ENCODE results near the gene CPNE4. TPM values are rescaled to one million over a fixed set of nuclear protein-coding genes. Genes with fewer than 3 reads are reported as not detected.

CPNE4 gene
- total and polyA plus RNA-seq, 10 donors = 0.03 to 3.1 (median 0.91) TPM; not detected in 2

GRCh38 chr3:131835906-131836305, 198.9 kb downstream of the CPNE4 start:
- no peaks in the 10 kb centered on the region for H3K4me1 ChIP-seq
- TF ChIP-seq POLR2AphosphoS5 (IDR thresholded peaks at IDR 0.05) = no peak
- TF ChIP-seq POLR2A (IDR thresholded peaks at IDR 0.05) = no peak
- no peak for TF ChIP-seq CTCF (IDR thresholded peaks at IDR 0.05 in 8 of 11, conservative IDR thresholded peaks at IDR 0.05 in 3 of 11)
- no peak overlapping the region for H3K27ac ChIP-seq
- DNase-seq = no peak
- H3K4me3 ChIP-seq = no peak overlapping the region
- H3K9me3 ChIP-seq = no peaks in the 10 kb centered on the region
- H3K36me3 ChIP-seq = no peaks in the 10 kb centered on the region
- WGBS, 5 donors = 96 to 100% (median 100%) methylated on average over 1 of the region's 1 CpG
- peaks cover 0 to 8% (median 0%) of the 10 kb centered on the region in 7 donors for H3K27me3 ChIP-seq (replicated peaks in 1 of 7)
- intact Hi-C loops (cut with DNase I; ENCODE audit: low total_unique reads) = no loop called here

- DNase-seq = no peak
- H3K36me3 ChIP-seq = no peaks in the 10 kb centered on the region
- no peak overlapping the region for H3K27ac ChIP-seq
- no peak overlapping the region for H3K4me3 ChIP-seq
- H3K9me3 ChIP-seq = no peaks in the 10 kb centered on the region
- no peaks in the 10 kb centered on the region for H3K4me1 ChIP-seq
- intact Hi-C loops (cut with DNase I; ENCODE audit: low total_unique reads) = no loop called here
- H3K27me3 ChIP-seq (replicated peaks in 1 of 7) = peaks cover 0 to 15% (median 0%) of the 10 kb centered on the region in 7 donors
- TF ChIP-seq POLR2AphosphoS5 (IDR thresholded peaks at IDR 0.05) (no peak), POLR2A (IDR thresholded peaks at IDR 0.05) (no peak), CTCF (IDR thresholded peaks at IDR 0.05 in 8 of 11, conservative IDR thresholded peaks at IDR 0.05 in 3 of 11) (no peak)
- 88 to 94% (median 93%) methylated on average over 4 of the region's 4 CpGs for WGBS, 5 donors
These were observed 203.2 kb downstream of the CPNE4 start for GRCh38 chr3:131831608-131832007.

DNA sequence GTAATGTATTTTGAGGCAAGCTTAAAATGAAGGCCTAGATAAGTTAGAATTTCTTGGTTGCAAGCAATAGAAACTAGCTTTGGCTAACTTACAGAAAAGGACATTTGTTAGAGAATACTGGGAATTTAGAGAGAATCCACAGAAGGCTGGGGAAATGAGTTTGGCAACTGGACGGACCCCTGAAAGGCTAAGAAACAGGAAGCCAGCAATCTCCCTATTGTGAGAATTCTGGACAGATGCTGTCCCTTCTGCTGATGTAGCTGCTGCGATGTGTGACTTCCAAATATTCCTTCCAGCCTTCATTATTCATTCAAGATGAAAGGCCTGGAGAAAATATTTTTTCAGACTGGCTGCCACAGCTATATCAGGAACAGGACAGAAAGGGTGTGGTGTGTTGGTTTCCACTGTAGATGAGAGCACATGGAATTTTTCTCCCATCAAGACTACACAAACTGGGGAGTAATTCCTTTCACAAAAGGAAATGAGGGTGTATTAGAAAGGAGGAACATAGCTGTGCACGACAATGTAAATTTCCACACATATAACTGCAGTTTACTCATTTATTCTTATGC, 213.5 kb downstream of the CPNE4 start:
- Histone ChIP-seq H3K9me3 (no peaks in the 10 kb centered on the region), H3K27ac (peak overlapping the region in 1 of 8 donors; percentile 45), H3K4me3 (no peak overlapping the region), H3K27me3 (replicated peaks in 1 of 7) (no peaks in the 10 kb centered on the region), H3K4me1 (peaks cover 0 to 16% (median 4%) of the 10 kb centered on the region in 6 donors), H3K36me3 (no peaks in the 10 kb centered on the region)
- intact Hi-C loops (cut with DNase I; ENCODE audit: low total_unique reads) = no loop called here
- DNase-seq = no peak
- TF ChIP-seq POLR2AphosphoS5 (IDR thresholded peaks at IDR 0.05) = no peak
- no peak for TF ChIP-seq POLR2A (IDR thresholded peaks at IDR 0.05)
- TF ChIP-seq CTCF (IDR thresholded peaks at IDR 0.05 in 8 of 11, conservative IDR thresholded peaks at IDR 0.05 in 3 of 11) = no peak
- WGBS, 5 donors = 36 to 57% (median 53%) methylated on average over 3 of the region's 3 CpGs

DNA sequence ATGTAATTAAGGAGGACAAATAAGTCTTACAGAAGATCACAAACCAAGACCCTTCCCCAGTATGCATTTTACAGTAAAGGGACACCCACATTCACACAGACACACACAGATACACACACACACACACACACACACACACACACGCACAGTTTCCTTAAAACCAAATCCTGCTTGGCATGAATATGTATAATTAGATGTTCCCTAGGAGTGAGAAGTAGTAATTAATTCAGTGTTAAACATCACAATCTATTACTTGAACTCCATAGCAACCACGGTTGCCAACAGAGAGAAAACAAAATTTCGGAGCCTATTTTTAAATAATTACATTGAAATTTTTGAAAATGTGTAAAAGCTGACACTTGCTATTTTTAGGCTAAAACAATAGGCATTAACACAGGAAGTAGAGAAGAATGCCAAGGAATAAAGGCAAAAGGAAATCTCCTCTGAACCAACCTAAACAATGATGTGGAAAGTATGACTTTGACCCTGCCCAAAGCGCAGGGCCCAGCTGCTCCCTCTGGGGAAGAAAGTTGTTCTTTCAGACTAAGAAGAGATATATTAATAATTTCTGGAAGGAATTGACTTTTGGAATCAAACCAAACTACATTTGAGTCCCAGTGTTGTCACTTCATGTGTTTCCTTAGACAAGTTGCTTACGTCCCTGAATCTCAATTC, 215.3 kb downstream of the CPNE4 start:
- Histone ChIP-seq H3K9me3 (no peaks in the 10 kb centered on the region), H3K36me3 (no peaks in the 10 kb centered on the region), H3K4me1 (peaks cover 0 to 16% (median 4%) of the 10 kb centered on the region in 6 donors), H3K27ac (peak overlapping the region in 5 of 8 donors; percentile 26 to 62 (median 48)), H3K27me3 (replicated peaks in 1 of 7) (no peaks in the 10 kb centered on the region), H3K4me3 (no peak overlapping the region)
- WGBS, 5 donors = 61 to 75% (median 73%) methylated on average over 5 of the region's 5 CpGs
- TF ChIP-seq POLR2A (IDR thresholded peaks at IDR 0.05) = no peak
- no peak for DNase-seq
- intact Hi-C loops (cut with DNase I; ENCODE audit: low total_unique reads) = no loop called here
